Skin of body (tissue), 2 donors: Measurements from ENCODE around the gene ABI1. TPM values are rescaled to one million over a fixed set of nuclear protein-coding genes. Genes with fewer than 3 reads are reported as not detected.
A peak's percentile ranks its signal among the peaks of the same experiment; 100 is the strongest.
"Not testable (repeated sequence)": the region's sequence is repeated elsewhere in the genome, so short reads cannot be mapped to it uniquely, and the experiment has no call there.

Source experiments
- DNase-seq: peaks from one replicate; lab custom pipeline; 2025; lab: John Stamatoyannopoulos, UW
- total RNA-seq: library from RNA; depleted of rRNA; stranded (reverse); fragments of >200 nt; gene quantifications from one replicate; pipeline ENCODE4 v1.2.3, GENCODE V29; 2014

Gene ABI1
- 65.8 TPM for total RNA-seq

DNA sequence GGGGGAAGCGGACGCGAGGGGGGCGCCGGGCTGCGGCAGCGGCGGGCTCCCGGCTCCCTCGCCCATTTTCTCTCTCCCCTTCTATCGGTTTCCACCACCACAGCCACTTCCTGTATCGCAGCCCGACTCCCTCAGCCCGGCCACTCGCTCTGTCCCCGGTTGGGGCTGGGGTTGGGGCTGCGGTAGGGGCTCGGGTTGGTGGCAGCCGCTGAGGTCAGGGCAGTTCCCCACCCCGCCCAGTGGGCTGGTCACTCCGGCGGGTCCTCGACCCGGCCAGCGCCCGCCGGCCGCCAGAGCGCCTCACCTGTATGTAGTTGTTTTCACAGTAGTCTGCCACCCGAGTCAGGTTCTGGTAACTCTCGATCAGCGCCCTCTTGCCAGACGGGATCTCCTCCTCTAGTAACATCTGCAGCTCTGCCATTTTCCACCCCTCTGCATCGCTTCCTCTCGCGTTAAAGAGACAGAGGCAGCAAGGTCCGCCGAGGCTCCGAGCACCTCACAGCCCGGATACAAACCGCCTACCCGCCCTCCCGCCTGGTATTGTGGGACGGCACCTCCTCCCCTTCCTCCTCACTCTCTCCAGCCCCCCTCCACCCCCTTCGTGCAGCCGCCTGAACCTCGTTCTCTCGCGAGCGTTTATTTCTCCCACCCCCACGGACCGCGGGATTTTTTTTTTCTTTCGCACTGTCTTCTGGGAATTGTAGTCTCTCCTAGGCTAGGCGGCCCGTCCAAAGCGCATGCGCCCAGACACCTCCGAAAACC lies at the start of gene ABI1:
Gene ABI1, minus strand, starts transcription at position 516 of the 762 bp plus-strand sequence. Its CDS starts 95 bp downstream, at position 421.
- DNase-seq = peak; percentile 100

DNA sequence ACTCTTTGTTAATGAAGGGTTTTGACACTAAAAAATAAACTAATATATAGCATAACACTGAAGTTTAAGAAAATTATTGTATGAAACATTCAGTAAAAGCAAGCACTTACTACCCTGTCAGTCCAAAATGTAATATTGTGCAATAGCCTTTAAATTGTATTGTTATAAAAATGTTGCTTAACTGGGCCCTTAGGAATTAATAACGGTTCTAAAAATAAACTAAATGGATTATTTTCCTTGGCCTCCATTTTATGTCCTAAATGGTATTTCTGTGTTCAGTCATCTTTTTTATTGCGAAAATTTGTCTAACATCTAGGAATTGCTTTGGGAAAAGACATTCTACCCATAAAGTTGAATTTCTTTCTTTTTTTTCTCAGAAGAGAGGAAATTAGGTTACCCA lies 49.0 kb upstream of the ABI1 start:
- no peak for DNase-seq

DNA sequence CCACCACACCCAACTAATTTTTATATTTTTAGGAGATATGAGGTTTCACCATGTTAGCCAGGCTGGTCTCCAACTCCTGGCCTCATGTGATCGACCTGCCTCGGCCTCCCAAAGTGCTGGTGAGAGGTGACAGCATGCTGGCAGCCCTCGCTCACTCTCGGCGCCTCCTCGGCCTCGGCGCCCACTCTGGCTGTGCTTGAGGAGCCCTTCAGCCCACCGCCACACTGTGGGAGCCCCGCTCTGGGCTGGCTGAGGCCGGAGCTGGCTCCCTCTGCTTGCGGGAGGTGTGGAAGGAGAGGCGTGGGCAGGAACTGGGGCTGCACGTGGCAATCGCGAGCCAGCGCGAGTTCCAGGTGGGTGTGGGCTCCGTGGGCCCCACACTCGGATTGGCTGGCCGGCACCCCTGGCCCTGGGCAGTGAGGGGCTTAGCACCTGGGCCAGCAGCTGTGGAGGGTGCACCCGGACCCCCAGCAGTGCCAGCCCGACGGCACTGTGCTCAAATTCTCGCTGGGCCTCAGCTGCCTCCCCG lies 44.6 kb upstream of the ABI1 start:
- not testable (repeated sequence) for DNase-seq

DNA sequence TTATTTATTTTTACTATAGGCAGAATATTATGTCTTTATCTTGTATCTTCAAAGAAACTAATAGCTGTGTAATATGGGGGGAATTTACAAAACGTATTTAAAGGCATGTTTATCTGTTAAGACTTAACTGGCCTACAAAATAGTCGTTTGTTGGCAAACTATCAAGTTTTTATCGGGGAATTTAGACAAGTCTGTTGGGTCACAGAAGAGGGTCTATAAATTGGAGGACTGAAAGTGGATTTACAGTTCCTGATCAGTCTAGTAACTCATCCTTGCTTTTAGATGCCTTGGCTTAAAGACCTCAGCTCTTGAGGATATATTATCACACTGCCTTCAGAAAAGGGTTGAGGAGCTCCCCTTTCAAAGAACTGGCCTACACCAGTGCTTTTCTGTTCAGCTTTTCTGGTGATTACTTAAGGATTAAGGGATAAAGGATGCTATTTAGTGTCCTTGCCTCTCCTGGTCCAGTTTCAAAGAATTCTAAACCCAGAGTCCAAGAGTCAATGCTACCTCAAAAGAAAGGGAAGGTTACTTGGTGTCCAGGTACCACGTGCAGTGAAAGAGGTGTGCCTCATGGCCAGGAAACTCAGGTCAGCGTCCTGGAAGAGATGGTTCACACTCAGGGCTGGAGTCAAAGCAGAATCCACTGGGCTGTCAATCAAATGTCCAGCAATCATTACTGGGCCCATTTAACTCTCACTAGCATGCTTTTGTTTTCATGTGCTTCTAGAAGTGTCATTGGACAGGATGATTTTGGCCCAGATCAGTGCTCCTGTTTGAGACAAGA lies 42.9 kb upstream of the ABI1 start:
- DNase-seq = no peak

DNA sequence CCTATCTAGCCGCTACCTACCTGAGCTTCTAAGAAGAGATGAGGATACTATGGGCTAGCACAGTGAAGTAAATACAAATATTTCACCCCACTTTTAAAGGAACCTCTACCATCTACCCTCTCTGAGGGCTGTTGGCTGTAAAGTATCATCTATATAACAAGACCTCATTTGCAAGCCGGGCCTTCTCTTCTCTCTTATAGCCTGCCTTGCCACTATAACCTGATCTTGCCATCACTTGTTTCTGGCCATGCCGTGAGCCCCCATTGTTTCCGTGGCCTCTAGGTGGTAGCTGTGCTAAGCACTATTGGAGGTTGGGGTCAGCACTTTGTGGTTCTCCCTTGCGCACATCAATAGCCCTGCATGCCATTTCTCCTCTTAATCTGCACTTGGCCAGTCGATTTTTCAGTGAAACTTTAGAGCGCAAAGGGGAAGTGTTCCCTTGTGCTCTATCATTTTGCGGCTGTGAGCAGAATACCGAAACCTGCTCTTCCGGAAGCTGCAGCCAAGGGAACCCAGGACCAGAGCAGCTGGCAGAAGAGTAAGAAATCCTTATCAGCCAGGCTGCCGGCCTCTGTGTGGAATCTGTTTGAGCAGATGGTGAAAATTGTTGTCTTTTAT lies 31.7 kb upstream of the ABI1 start:
- not testable (repeated sequence) for DNase-seq

DNA sequence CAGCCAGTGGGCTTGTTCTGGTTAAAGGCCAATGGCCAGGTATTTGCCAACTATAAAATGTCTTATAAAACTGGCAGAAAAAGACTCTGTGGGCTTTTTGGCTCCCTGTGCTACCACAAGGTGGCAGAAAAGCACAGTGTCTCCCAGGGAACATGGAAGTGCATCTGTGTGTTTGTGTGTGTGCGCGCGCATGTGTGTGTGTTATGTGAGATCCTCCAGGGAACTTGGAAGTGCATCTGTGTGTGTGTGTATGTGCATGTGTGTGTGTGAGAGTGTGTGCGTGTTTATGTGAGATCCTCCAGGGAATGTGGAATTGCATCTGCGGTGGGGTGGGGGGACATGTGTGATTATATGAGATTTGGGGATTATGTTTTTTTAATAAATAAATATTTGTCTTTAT lies 30.2 kb upstream of the ABI1 start:
- peak; percentile 3 for DNase-seq

DNA sequence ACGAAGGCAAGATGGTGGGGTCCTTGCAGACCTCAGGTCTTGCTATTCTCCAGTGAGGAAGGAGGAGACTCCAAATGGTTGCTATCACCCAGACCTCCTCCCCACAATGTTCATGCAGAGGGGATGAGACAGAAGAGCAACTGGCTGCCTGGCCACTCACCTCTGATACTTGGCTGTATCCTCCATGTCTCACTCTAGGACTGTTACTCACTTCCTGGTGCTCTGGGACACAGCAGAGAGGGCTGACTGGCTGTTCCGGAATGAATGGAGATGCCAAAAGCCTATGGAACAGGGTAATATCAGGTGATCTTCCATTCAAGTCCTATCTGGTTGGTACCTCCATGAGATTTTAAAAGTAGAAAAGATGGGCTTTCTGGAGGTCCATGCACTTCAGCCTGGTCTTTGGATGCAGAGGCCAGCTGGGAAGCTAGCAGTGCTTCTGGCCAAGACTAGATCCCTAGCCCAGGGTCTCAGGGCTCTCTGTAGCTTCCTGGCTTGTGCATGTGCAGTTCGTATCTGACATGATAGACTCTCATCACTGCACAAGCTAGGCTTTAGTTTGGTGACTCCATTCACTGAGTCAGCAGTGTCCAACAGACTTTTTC lies 27.0 kb upstream of the ABI1 start:
- DNase-seq = no peak

DNA sequence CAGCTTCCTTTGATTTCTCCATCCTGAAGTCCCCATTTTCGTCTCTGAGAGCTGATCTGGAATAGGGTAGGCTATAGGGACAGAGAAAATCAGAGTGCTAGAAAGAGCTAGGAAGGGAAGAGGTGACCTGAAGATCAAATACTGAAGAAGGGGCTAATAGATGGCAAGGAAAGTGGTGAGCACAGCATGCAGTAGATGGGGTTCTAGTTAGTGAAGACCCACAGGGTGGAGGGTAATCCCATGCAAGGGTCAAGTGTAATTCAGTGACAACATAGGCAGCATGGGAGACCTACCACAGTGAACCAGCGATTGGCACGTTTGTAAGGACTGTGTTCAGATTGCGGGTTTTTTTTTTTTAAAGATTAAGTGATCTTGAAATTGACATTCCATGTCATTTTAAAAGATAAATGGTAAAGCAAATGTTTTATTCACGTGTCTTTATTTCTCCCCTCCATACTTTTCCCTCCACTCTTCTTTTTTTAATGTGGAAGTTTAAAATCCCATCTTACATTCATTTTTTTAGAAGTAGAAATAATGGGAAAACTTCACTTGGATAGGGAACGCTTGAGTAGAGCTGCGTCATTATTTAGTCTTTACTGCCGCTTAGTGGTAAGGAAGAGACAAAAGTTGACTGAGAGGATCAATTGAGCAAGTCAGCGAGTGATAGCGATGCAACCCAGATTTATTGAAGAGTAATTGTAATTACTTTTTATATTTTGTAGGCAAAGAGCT lies 21.0 kb upstream of the ABI1 start:
- DNase-seq = peak; percentile 36

DNA sequence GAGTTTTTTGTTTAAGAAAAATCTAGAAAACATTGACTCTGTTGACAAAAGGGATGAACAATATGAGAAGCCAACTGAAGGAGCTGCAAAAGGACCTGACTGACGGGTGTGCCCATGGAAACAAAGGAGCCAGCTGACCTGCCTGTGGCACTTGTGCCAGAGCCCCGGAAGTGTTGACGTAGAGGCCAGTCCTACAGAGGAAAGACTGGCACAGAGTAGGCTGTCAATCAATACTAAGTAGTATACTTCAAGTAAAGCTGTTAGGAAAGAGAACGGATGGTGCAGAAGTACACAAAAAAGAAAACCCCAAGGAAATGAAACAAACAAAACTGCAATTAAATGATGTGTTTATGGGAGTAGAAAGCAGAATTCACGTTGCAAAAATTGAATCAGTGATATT lies 19.0 kb upstream of the ABI1 start:
- DNase-seq = no peak

DNA sequence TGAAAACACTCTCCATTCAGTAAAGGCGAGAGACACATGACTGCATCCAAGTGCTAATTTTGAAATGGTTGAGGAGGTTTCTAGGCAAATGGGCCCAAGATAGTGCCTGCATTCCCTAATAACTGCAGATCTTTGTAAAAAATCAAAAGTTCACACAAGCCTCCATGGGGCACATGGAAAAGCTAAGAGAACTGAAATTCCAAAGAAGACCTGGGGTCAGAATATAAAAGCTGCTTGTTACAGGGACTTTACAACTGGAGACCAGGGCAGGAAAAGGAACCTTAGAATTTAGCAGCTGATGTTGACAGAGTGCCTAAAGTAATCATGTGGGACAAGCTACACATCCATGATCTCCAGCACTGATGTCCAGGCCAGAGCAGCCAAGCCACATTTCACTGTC lies 10.0 kb upstream of the ABI1 start:
- no peak for DNase-seq

DNA sequence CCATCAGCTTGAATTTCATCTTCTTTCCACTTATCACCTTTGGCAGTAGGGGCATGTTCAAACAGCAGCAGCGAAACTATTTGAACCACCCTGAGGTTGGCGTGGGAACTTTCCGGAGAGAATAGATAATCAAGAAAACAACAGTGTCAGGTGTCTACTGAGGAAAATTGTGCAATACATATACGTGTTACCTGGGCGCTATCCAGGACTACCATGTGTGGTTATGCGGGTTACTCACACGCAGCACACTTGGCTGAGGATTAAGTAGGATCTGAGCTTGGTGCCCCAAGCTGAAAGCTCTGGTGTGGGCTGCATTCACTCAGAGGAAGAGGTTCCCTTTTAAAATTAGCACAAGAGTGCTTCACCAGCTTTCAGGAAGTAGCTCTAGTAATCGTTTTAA lies 8.8 kb upstream of the ABI1 start:
- DNase-seq = peak; percentile 43

DNA sequence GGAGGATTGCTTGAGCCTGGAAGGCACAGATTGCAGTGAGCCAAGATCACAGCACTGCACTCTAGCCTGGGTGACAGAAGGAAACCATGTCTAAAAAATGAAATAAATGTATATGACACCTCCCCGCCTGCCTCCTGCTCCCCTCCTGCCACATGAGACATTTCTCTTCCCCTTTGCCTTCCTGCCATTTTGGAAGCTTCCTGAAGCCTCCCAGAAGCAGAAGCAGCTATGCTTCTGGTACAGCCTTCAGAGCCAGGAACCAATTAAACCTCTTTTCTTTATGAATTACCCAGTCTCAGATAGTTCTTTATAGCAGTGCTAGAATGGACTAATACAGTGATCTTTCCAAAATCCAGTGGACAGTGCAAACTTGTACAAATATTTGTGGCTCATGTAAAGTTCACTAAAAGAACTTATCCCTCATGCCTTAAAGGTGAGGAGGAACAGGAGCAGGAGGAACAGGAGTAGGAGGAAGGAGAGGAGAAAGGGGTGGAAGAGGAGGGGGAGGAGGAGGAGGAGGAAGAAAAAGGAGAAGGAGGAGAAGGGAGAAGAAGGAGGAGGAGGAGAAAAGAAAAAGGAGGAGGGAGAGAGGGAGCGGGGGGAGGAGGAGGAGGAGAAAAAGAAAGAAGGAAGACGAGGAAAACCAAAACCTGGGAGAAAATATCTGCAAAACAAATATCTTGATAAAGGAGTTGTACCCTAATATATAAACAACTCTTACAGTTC lies 2.8 kb upstream of the ABI1 start:
- no peak for DNase-seq

DNA sequence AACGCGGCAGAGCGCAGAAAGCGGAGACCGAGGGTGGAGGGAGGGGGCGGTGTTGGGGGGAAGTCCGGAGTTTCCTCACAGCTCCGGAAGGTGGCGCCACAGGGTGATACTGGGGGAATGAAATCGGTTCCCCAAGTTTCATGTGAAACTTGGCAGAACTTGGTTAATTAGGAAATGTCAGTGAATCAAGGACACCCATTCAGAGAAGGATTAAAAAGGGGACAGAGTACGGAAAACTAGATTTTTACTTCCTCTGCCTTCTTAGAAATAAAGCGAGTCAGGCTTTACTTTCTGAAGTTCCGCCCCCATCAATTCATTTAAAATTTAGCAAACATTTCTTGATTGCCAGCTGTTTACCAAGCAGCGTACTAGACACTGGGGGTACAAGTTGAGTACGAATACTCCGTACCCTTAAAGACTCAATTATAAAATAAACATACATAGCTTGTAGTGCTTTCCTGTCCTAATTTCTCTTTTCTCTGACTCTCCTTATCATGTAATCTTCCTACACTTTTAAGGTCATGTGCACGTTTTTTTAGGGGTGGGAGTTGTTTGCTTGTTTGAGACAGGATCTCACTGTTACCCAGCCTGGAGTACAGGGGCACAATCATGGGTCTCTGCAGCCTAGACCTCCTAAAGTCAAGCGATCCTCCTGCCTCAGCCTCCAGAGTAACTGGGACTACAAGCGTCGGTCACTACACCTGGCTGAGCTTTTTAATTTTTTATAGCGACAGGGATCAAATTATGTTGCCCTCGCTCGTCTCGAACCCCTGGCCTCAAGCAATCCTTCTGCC lies 644 bp upstream of the ABI1 start:
- DNase-seq = no peak

DNA sequence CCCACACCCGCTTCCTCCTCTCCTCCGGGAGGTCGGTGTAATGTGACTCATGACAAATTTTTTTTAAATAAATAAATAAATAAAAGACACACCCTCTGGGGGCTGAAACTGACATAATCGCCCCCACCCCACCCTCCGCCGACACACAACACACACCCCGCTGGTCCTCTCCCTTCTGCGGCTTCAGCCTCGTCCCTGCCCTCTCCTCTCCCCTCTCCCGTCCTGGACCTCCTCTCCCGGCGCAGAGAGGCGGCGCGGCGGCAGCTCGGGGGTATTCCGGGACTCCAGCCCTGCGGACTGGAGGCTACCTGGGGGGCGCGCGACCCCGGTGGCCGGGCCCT lies 686 bp downstream of the ABI1 start:
- DNase-seq = peak; percentile 63

DNA sequence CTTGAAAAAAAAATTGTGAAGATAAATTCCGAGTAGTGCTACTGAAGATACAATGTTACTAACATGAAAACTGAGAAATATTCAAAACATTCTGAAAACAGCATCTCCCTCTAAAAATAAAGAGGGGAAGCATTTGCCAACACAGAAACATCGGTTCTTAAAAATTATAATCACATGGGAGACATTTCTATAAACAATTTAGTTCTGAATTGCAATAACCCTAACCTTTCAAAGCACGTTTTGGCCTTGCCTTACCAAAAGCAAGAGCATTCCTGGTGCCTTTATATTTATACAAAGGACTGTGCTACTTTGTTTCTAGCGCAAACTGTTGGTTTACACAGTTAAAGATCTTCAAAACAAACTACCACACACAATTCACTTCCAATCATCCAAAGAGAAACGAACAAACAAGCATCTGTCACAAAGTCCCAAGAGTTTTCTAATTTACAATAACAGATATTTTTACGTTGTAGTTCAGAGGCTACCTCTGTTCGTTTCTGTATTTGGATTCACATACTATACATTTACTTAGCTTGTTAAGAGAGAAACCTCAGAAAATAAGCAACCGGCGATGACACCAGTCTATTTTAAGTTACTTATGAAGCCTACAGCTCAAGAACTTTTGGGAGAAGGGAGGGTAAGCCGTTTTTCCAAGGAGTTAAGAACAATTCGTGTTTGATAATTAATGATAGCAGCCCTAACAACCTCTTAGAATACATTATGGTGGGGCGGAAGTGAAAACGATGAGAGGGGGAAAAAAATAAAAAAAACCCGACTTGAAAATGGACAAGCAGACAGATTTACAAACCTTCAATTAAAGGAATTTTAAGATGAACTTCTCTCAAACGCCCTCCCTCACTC lies 1.3 kb downstream of the ABI1 start:
- peak; percentile 52 for DNase-seq

DNA sequence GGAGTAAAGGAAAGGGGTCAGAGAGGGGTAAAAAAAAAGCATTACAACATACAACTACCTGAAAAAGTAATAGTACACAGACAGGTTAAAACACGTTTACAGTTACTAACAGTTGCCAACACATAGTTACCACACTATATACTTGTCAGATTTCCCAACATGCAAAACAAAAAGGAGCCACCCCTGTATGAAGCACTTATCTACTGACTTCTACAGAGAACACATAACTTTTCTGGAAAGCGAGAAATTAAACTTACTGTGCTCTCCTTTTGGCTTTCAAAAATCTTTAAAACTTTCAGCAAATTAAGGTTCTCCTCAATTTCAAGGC lies 2.1 kb downstream of the ABI1 start:
- DNase-seq = no peak

DNA sequence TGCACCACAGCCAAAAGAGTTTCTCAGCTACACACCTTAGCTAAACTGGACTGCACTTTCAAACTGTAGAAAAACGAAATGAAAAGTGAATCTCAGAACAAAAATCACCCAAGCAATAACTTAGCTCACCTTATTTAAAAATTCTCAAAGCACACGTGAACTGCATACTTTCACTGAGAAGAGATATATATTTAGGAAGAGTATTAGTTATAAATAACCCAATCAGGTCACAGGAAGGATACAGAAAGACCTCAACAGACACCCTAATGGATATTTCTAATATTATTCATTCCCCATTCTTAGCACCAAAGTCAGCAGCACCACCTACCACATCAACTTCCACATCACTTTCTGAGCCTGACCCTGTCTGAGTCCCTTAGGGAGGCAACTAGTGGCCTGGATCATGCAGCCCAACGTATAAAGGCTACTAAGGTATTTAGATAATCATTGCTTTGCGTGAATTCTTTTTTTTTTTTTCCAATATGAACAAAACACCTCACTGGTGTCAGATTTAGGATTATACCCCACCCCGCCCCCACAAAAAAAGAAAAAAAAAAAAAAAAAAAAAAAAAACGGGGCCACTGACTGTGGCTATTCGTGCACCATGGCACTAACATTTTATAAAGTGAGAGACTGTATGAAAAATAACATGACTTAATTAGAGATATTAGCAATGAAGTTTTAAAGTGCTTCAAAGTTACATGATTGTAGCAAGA lies 2.6 kb downstream of the ABI1 start:
- no peak for DNase-seq

DNA sequence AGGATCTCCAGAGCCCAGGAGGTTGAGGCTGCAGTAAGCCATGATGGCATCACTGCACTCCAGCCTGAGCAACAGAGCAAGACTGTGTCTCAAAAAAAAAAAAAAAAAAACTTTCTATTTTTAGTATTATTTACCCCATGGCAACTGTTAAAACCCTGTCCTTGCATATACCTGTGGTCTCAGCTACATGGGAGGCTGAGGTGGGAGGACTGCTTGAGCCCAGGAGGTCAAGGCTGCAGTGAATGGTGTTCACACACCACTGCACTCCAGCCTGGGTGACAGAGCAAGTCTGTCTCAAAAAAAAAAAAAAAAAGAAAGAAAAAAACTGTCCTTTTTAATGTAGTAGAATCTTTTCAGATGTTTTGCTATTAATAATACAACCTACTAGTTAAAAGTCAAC lies 3.2 kb downstream of the ABI1 start:
- DNase-seq = not testable (repeated sequence)
